Ramos (cell line): ENCODE measurements around the gene PKD2L1.
"Not testable (repeated sequence)": the region's sequence is repeated elsewhere in the genome, so short reads cannot be mapped to it uniquely, and the experiment has no call there.

Source experiments
- in situ Hi-C: fragments of 300-500 bp; cut with MboI; formaldehyde crosslinking; loops from one replicate; pipeline ENCODE4 v1.14.3; 2022; ENCODE audit warnings: low sequenced_read_pairs; ENCODE audit not compliant: unreplicated experiment

The PKD2L1 gene

GRCh38 chr10:100330079-100330478 is at the start of gene PKD2L1:
PKD2L1 (minus strand) TSS chr10:100330228; CDS start chr10:100330103, 125 bp downstream.
- in situ Hi-C loops, result loop anchor here (10.0 kb wide), 1 partner anchor 185 kb away; the partner anchor contains the start of gene SEC31B

GRCh38 chr10:100377830-100378229 is 47.8 kb upstream of the PKD2L1 start:
- in situ Hi-C loops, result no loop called here

- in situ Hi-C loops, result not testable (repeated sequence)
Observed at GRCh38 chr10:100376656-100377055, 46.6 kb upstream of the PKD2L1 start.

- in situ Hi-C loops, result not testable (repeated sequence)
Observed at GRCh38 chr10:100374677-100375353, 44.8 kb upstream of the PKD2L1 start.

GRCh38 chr10:100374200-100374655 is 44.2 kb upstream of the PKD2L1 start:
- in situ Hi-C loops, result no loop called here

- in situ Hi-C loops, result no loop called here
Observed at GRCh38 chr10:100373298-100374199, 43.5 kb upstream of the PKD2L1 start.

- in situ Hi-C loops, result no loop called here
Observed at GRCh38 chr10:100372415-100373297, 42.6 kb upstream of the PKD2L1 start.

- in situ Hi-C loops, result no loop called here
Observed at GRCh38 chr10:100371482-100372027, 41.5 kb upstream of the PKD2L1 start.

GRCh38 chr10:100370714-100371481 is 40.9 kb upstream of the PKD2L1 start:
- in situ Hi-C loops, result no loop called here

- in situ Hi-C loops, result no loop called here
Observed at GRCh38 chr10:100368721-100369120, 38.7 kb upstream of the PKD2L1 start.

- in situ Hi-C loops, result no loop called here
Observed at GRCh38 chr10:100364735-100365391, 34.8 kb upstream of the PKD2L1 start.

- in situ Hi-C loops, result no loop called here
Observed at GRCh38 chr10:100364175-100364574, 34.1 kb upstream of the PKD2L1 start.

GRCh38 chr10:100362570-100363496 is 32.8 kb upstream of the PKD2L1 start:
- in situ Hi-C loops, result no loop called here

- in situ Hi-C loops, result no loop called here
Observed at GRCh38 chr10:100360234-100360633, 30.2 kb upstream of the PKD2L1 start.

GRCh38 chr10:100359529-100360150 is 29.6 kb upstream of the PKD2L1 start:
- in situ Hi-C loops, result no loop called here

- in situ Hi-C loops, result no loop called here
Observed at GRCh38 chr10:100359030-100359432, 29.0 kb upstream of the PKD2L1 start.
